Measurements from ENCODE around the gene NEK11. TPM values are rescaled to one million over a fixed set of nuclear protein-coding genes. Genes with fewer than 3 reads are reported as not detected.
A peak's percentile ranks its signal among the peaks of the same experiment; 100 is the strongest.
"Not testable (repeated sequence)": the region's sequence is repeated elsewhere in the genome, so short reads cannot be mapped to it uniquely, and the experiment has no call there.

The NEK11 gene
- polyA plus RNA-seq, 1 of the 3 experiments (the other 2 are of a cell fraction), result 4.7 TPM

DNA sequence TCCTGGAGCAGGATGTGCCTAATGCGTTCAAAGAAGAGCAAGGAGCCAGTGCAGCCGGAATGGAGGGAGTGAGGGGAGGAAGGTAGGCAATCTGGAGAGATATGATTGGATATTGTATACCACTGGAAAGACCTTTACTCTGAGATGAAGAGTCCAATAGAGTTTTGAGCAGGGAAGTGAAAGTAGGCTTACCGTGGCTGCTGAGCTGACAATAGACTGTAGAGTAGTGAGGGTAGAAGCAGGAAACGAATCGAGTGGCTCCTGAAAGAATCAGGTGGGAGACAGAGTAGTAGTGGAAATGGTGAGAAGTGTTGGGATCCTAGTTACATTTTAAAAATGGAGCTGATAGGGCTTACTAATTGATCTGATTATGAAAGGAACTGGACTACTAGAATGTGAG lies 303.1 kb downstream of the NEK11 start (continued):
- TF ChIP-seq, protein P1, sequence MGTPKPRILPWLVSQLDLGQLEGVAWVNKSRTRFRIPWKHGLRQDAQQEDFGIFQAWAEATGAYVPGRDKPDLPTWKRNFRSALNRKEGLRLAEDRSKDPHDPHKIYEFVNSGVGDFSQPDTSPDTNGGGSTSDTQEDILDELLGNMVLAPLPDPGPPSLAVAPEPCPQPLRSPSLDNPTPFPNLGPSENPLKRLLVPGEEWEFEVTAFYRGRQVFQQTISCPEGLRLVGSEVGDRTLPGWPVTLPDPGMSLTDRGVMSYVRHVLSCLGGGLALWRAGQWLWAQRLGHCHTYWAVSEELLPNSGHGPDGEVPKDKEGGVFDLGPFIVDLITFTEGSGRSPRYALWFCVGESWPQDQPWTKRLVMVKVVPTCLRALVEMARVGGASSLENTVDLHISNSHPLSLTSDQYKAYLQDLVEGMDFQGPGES (IDR thresholded peaks at IDR 0.05; ENCODE audit: low read depth, low read length), result no peak
- TF ChIP-seq RAD21 (IDR thresholded peaks at IDR 0.05; ENCODE audit: low read length), result no peak
- TF ChIP-seq, protein P2, sequence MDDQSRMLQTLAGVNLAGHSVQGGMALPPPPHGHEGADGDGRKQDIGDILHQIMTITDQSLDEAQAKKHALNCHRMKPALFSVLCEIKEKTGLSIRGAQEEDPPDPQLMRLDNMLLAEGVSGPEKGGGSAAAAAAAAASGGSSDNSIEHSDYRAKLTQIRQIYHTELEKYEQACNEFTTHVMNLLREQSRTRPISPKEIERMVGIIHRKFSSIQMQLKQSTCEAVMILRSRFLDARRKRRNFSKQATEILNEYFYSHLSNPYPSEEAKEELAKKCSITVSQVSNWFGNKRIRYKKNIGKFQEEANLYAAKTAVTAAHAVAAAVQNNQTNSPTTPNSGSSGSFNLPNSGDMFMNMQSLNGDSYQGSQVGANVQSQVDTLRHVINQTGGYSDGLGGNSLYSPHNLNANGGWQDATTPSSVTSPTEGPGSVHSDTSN (IDR thresholded peaks at IDR 0.05), result no peak

DNA sequence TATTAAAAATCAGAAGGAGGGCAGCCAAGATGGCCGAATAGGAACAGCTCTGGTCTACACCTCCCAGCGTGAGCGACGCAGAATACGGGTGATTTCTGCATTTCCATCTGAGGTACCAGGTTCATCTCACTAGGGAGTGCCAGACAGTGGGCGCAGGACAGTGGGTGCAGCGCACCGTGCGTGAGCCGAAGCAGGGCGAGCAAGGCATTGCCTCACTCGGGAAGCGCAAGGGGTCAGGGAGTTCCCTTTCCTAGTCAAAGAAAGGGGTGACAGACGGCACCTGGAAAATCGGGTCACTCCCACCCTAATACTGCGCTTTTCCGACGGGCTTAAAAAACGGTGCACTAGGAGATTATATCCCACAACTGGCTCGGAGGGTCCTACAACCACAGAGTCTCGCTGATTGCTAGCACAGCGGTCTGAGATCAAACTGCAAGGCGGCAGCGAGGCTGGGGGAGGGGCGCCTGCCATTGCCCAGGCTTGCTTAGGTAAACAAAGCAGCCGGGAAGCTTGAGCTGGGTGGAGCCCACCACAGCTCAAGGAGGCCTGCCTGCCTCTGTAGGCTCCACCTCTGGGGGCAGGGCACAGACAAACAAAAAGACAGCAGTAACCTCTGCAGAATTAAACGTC lies 304.9 kb downstream of the NEK11 start:
- H3K79me2 ChIP-seq (ENCODE audit: insufficient read depth); H3K36me3 ChIP-seq (replicated peaks in 1 of 2; ENCODE audit: control insufficient read depth in 1 of 2, insufficient read depth in 2 of 2, low read length in 1 of 2); H3K27me3 ChIP-seq (ENCODE audit: insufficient read depth); H2AFZ ChIP-seq (ENCODE audit: low read depth); H3K4me1 ChIP-seq (ENCODE audit: control insufficient read depth in 1 of 2, insufficient read depth in 2 of 2, low read depth in 1 of 2, low read length in 1 of 2); H3F3A ChIP-seq (replicated peaks; ENCODE audit: insufficient read depth); H3K9ac ChIP-seq; H3K9me3 ChIP-seq; H3K4me2 ChIP-seq; DNase-seq; CTCF ChIA-PET; H4K20me1 ChIP-seq (ENCODE audit: insufficient read depth); H3K27ac ChIP-seq (ENCODE audit: low read depth in 2 of 2, low read length in 1 of 2); H3K4me3 ChIP-seq (ENCODE audit: low read depth in 2 of 2, low read length in 1 of 2); POLR2A ChIA-PET; H3K9me2 ChIP-seq: not testable (repeated sequence)
- 78% methylated on average over 13 of the region's 27 CpGs for WGBS (ENCODE audit: low lambda C conversion rate)

DNA sequence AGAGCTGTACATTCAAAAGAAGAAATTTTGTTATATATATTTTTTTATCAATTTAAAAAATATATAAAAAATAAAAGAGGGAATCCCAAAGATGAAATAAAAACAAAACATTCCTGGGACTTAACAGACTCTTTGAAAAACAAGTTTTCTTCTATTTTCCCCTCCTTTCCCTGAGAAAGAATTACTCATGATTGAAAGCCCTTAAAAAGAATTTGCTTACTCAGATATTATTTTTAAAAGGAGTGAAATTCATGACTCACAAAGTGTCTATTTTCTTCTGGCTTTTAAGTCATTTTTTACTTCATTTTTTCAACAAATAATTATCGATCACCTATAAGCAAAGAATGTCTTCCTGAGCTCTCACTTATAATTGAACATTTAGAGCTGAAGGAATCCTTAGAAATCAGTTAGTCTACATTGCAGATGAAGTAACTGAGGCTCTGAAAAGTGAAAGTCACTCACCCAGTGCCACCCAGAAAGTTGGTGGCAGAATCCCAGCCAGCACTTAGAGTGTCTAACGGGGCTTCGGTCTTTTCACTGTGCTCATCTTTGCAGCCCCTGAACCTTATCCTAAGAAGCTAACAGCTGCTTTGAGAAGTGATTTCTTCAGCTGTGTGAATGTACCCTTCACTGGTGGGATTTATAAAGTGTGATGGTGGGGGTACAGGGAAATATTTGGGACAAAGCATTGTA lies 312.4 kb downstream of the NEK11 start:
- WGBS (ENCODE audit: low lambda C conversion rate), result 74% methylated on average over 1 of the region's 3 CpGs

More for the DNA sequence above, 312.4 kb downstream of the NEK11 start:
- no peak overlapping the region for H3K4me3 ChIP-seq (ENCODE audit: low read depth in 2 of 2, low read length in 1 of 2)
- CTCF ChIA-PET, result no interaction called here
- H3K9ac ChIP-seq, result no peak overlapping the region
- no peaks in the 10 kb centered on the region for H3K27me3 ChIP-seq (ENCODE audit: insufficient read depth)
- DNase-seq, result no peak
- H3K36me3 ChIP-seq (replicated peaks in 1 of 2; ENCODE audit: control insufficient read depth in 1 of 2, insufficient read depth in 2 of 2, low read length in 1 of 2), result no peaks in the 10 kb centered on the region
- no peak overlapping the region for H3K27ac ChIP-seq (ENCODE audit: low read depth in 2 of 2, low read length in 1 of 2)
- H3K79me2 ChIP-seq (ENCODE audit: insufficient read depth), result no peaks in the 10 kb centered on the region
- H3K9me3 ChIP-seq, result no peaks in the 10 kb centered on the region
- no peak overlapping the region for H2AFZ ChIP-seq (ENCODE audit: low read depth)
- TF ChIP-seq, protein P1 (IDR thresholded peaks at IDR 0.05; ENCODE audit: low read depth, low read length), result no peak
- no peak for TF ChIP-seq RXRA (IDR thresholded peaks at IDR 0.05; ENCODE audit: borderline replicate concordance, low read depth)
- TF ChIP-seq, protein P3, sequence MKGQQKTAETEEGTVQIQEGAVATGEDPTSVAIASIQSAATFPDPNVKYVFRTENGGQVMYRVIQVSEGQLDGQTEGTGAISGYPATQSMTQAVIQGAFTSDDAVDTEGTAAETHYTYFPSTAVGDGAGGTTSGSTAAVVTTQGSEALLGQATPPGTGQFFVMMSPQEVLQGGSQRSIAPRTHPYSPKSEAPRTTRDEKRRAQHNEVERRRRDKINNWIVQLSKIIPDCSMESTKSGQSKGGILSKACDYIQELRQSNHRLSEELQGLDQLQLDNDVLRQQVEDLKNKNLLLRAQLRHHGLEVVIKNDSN (IDR thresholded peaks at IDR 0.05; ENCODE audit: borderline replicate concordance, low read depth), result no peak
- no peak for TF ChIP-seq YY1 (IDR thresholded peaks at IDR 0.05; ENCODE audit: low read depth)
- no peak for TF ChIP-seq FOXM1 (IDR thresholded peaks at IDR 0.05; ENCODE audit: low read depth)
- TF ChIP-seq, protein P4, sequence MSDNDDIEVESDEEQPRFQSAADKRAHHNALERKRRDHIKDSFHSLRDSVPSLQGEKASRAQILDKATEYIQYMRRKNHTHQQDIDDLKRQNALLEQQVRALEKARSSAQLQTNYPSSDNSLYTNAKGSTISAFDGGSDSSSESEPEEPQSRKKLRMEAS (IDR thresholded peaks at IDR 0.05; ENCODE audit: low read depth), result no peak
- TF ChIP-seq ELF1 (IDR thresholded peaks at IDR 0.05), result no peak
- no peak for TF ChIP-seq RAD21 (IDR thresholded peaks at IDR 0.05; ENCODE audit: low read length)
- no peak for TF ChIP-seq EP300 (IDR thresholded peaks at IDR 0.05; ENCODE audit: borderline replicate concordance in 1 of 2, low read depth in 1 of 2, low read length in 1 of 2)
- TF ChIP-seq GATA2 (CRISPR knock-in tag; IDR thresholded peaks at IDR 0.05), result no peak
- no peak for TF ChIP-seq GABPA (IDR thresholded peaks at IDR 0.05; ENCODE audit: low read depth)
- TF ChIP-seq, protein P5, sequence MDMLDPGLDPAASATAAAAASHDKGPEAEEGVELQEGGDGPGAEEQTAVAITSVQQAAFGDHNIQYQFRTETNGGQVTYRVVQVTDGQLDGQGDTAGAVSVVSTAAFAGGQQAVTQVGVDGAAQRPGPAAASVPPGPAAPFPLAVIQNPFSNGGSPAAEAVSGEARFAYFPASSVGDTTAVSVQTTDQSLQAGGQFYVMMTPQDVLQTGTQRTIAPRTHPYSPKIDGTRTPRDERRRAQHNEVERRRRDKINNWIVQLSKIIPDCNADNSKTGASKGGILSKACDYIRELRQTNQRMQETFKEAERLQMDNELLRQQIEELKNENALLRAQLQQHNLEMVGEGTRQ (IDR thresholded peaks at IDR 0.05; ENCODE audit: borderline replicate concordance, low read depth, low read length), result no peak
- H3K9me2 ChIP-seq, result no peaks in the 10 kb centered on the region
- no peaks in the 10 kb centered on the region for H3K4me1 ChIP-seq (ENCODE audit: control insufficient read depth in 1 of 2, insufficient read depth in 2 of 2, low read depth in 1 of 2, low read length in 1 of 2)
- H3K4me2 ChIP-seq, result peak overlapping the region; percentile 15; the same call in 1 of the 2 replicates
- no peaks in the 10 kb centered on the region for H3F3A ChIP-seq (replicated peaks; ENCODE audit: insufficient read depth)
- POLR2A ChIA-PET, result no interaction called here
- no peaks in the 10 kb centered on the region for H4K20me1 ChIP-seq (ENCODE audit: insufficient read depth)

Measured in SK-N-SH (cell line).